IPS-15b (cell line): Measurements from ENCODE around the gene SHC2.
"Not testable (repeated sequence)": the region's sequence is repeated elsewhere in the genome, so short reads cannot be mapped to it uniquely, and the experiment has no call there.

Experiments
- H3K27me3 ChIP-seq: one replicate; pipeline ENCODE4 v1.6.1; 2013; ENCODE audit warnings: low read length; ENCODE audit not compliant: control insufficient read depth, insufficient read depth
- H3K36me3 ChIP-seq: one replicate; pipeline ENCODE4 v1.6.1; 2013; ENCODE audit warnings: low read length; ENCODE audit not compliant: control insufficient read depth, insufficient read depth
- H3K4me1 ChIP-seq: one replicate; pipeline ENCODE4 v1.6.1; 2013; ENCODE audit warnings: mild to moderate bottlenecking, low read length; ENCODE audit not compliant: control insufficient read depth, insufficient read depth
- H3K4me3 ChIP-seq: one replicate; pipeline ENCODE4 v1.5.1; 2013; ENCODE audit warnings: low read depth, low read length
- H3K9ac ChIP-seq: one replicate; pipeline ENCODE4 v1.6.1; 2013; ENCODE audit warnings: low read depth, mild to moderate bottlenecking, low read length
- H3K9me3 ChIP-seq: one replicate; pipeline ENCODE4 v1.6.1; 2013; ENCODE audit warnings: mild to moderate bottlenecking, low read length; ENCODE audit not compliant: control insufficient read depth, insufficient read depth

SHC2 gene

GRCh38 chr19:436413-436950, 24.4 kb downstream of the SHC2 start:
- H3K27me3 ChIP-seq: no peaks in the 10 kb centered on the region
- H3K4me1 ChIP-seq: no peaks in the 10 kb centered on the region
- H3K4me3 ChIP-seq: no peak overlapping the region
- no peak overlapping the region for H3K9ac ChIP-seq
- H3K36me3 ChIP-seq: peaks cover 16% of the 10 kb centered on the region
- no peaks in the 10 kb centered on the region for H3K9me3 ChIP-seq

GRCh38 chr19:435707-436412, 25.0 kb downstream of the SHC2 start:
- Histone ChIP-seq H3K27me3 (no peaks in the 10 kb centered on the region), H3K9ac (no peak overlapping the region), H3K4me1 (no peaks in the 10 kb centered on the region), H3K9me3 (no peaks in the 10 kb centered on the region), H3K4me3 (no peak overlapping the region), H3K36me3 (peaks cover 20% of the 10 kb centered on the region)

GRCh38 chr19:435056-435706, 25.7 kb downstream of the SHC2 start:
- H3K4me3 ChIP-seq: no peak overlapping the region
- no peaks in the 10 kb centered on the region for H3K27me3 ChIP-seq
- peaks cover 24% of the 10 kb centered on the region for H3K36me3 ChIP-seq
- H3K9me3 ChIP-seq: no peaks in the 10 kb centered on the region
- H3K4me1 ChIP-seq: no peaks in the 10 kb centered on the region
- H3K9ac ChIP-seq: no peak overlapping the region

GRCh38 chr19:434152-434960, 26.5 kb downstream of the SHC2 start:
- Histone ChIP-seq H3K27me3 (no peaks in the 10 kb centered on the region), H3K9ac (no peak overlapping the region), H3K9me3 (no peaks in the 10 kb centered on the region), H3K4me3 (no peak overlapping the region), H3K36me3 (peaks cover 31% of the 10 kb centered on the region), H3K4me1 (no peaks in the 10 kb centered on the region)

- H3K9me3 ChIP-seq: no peaks in the 10 kb centered on the region
- no peaks in the 10 kb centered on the region for H3K27me3 ChIP-seq
- peaks cover 30% of the 10 kb centered on the region for H3K36me3 ChIP-seq
- no peak overlapping the region for H3K9ac ChIP-seq
- H3K4me1 ChIP-seq: no peaks in the 10 kb centered on the region
- no peak overlapping the region for H3K4me3 ChIP-seq
Observed at GRCh38 chr19:430701-431100, 30.1 kb downstream of the SHC2 start.

- Histone ChIP-seq H3K4me1 (no peaks in the 10 kb centered on the region), H3K27me3 (no peaks in the 10 kb centered on the region), H3K4me3 (no peak overlapping the region), H3K36me3 (peaks cover 23% of the 10 kb centered on the region), H3K9me3 (no peaks in the 10 kb centered on the region), H3K9ac (no peak overlapping the region)
Observed at GRCh38 chr19:428149-428548, 32.7 kb downstream of the SHC2 start.

GRCh38 chr19:427675-428074, 33.2 kb downstream of the SHC2 start:
- H3K4me3 ChIP-seq: not testable (repeated sequence)

GRCh38 chr19:426725-427445, 33.9 kb downstream of the SHC2 start:
- Histone ChIP-seq H3K27me3 (no peaks in the 10 kb centered on the region), H3K4me3 (no peak overlapping the region), H3K9me3 (no peaks in the 10 kb centered on the region), H3K4me1 (no peaks in the 10 kb centered on the region), H3K9ac (no peak overlapping the region), H3K36me3 (peaks cover 23% of the 10 kb centered on the region)

More at GRCh38 chr19:427675-428074, 33.2 kb downstream of the SHC2 start:
- not testable (repeated sequence) for H3K27me3 ChIP-seq, H3K9me3 ChIP-seq, H3K9ac ChIP-seq, H3K4me1 ChIP-seq
- H3K36me3 ChIP-seq: peaks cover 23% of the 10 kb centered on the region

GRCh38 chr19:425056-425455, 35.8 kb downstream of the SHC2 start:
- no peaks in the 10 kb centered on the region for H3K4me1 ChIP-seq
- no peaks in the 10 kb centered on the region for H3K27me3 ChIP-seq
- peaks cover 14% of the 10 kb centered on the region for H3K36me3 ChIP-seq
- no peaks in the 10 kb centered on the region for H3K9me3 ChIP-seq
- H3K9ac ChIP-seq: no peak overlapping the region
- H3K4me3 ChIP-seq: no peak overlapping the region

GRCh38 chr19:424546-424945, 36.3 kb downstream of the SHC2 start:
- Histone ChIP-seq H3K36me3 (peaks cover 9% of the 10 kb centered on the region), H3K9ac (no peak overlapping the region), H3K9me3 (no peaks in the 10 kb centered on the region), H3K4me1 (no peaks in the 10 kb centered on the region), H3K27me3 (no peaks in the 10 kb centered on the region), H3K4me3 (no peak overlapping the region)

GRCh38 chr19:423691-424466, 37.0 kb downstream of the SHC2 start:
- Histone ChIP-seq H3K9me3 (no peaks in the 10 kb centered on the region), H3K27me3 (no peaks in the 10 kb centered on the region), H3K4me1 (no peaks in the 10 kb centered on the region), H3K36me3 (peaks cover 8% of the 10 kb centered on the region), H3K4me3 (no peak overlapping the region), H3K9ac (no peak overlapping the region)
